Measurements from ENCODE around the gene MYD88.

MYD88 gene

GRCh38 chr3:38108649-38109579 lies 29.5 kb upstream of the MYD88 start:
- no peak for DNase-seq (ENCODE audit: extremely low read depth, low read depth)
- TF ChIP-seq, protein P1, sequence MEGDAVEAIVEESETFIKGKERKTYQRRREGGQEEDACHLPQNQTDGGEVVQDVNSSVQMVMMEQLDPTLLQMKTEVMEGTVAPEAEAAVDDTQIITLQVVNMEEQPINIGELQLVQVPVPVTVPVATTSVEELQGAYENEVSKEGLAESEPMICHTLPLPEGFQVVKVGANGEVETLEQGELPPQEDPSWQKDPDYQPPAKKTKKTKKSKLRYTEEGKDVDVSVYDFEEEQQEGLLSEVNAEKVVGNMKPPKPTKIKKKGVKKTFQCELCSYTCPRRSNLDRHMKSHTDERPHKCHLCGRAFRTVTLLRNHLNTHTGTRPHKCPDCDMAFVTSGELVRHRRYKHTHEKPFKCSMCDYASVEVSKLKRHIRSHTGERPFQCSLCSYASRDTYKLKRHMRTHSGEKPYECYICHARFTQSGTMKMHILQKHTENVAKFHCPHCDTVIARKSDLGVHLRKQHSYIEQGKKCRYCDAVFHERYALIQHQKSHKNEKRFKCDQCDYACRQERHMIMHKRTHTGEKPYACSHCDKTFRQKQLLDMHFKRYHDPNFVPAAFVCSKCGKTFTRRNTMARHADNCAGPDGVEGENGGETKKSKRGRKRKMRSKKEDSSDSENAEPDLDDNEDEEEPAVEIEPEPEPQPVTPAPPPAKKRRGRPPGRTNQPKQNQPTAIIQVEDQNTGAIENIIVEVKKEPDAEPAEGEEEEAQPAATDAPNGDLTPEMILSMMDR (IDR thresholded peaks at IDR 0.05; ENCODE audit: low read depth, low read length) = no peak

DNA sequence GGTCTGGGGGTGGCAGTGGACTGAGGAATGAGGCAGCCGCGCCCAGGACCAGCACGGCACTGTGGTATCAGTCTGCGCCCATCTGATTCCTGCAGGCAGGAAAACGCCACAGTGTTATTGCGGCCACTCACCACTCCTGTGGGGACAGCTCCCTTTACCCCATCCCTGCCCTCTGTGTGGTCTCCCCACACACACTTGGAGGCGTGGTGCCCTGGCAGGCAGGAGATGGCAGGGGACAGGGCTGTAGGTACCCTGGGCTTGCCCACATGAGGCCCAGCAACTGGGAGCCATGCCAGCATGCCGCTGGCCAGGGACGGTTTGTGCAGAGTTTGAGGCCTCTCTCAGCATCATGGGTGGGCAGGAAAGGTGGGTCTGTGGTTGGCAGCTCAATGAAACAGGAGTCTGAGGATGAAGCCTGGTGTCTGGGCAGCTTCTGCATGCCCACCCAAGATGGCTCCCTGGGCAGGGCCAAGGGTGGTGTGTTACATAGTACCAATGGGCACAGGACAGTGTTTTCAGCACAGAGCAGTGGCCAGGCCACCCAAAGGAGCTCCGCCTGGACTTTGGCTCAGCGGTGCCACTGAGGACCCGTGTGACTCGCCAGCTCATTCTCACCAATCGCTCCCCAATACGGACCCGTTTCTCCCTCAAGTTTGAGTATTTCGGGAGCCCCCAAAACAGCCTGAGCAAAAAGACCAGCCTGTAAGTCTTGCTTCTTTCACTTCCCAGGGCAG lies 28.7 kb upstream of the MYD88 start:
- TF ChIP-seq, protein P1 (IDR thresholded peaks at IDR 0.05; ENCODE audit: low read depth, low read length) = no peak
- no peak for DNase-seq (ENCODE audit: extremely low read depth, low read depth)

DNA sequence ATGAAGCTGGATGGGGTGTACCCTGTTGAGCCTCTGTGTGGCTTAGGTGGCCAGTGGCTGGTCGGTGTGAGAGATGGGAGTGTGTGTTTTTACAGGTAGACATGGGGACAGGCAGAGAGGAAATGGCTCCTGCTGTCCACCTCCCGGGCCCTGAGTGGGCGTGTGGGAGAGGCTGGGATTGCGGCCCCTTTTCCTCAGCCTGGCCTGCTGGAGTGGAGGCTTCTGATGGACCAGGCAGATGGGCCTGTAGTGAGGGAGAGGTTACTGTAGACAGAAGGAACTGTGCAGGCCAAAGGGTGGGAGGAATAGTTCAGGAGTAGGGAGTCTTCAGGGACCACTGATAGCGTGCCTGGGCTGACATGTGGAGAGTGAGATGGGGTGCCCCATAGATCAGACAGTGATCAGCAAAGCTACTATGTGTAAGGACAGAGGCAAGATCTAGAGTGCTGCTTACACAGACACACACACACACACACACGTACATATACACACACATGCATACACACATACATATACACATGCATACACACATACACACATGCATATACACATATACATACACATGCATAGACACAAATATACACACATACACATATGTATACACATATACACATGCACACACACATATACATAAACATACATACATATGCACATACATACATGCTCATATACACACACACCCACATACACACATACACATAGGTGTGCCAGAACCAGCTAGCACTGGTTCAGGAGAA lies 28.0 kb upstream of the MYD88 start:
- TF ChIP-seq, protein P1 (IDR thresholded peaks at IDR 0.05; ENCODE audit: low read depth, low read length) = no peak
- no peak for DNase-seq (ENCODE audit: extremely low read depth, low read depth)

- TF ChIP-seq, protein P1 (IDR thresholded peaks at IDR 0.05; ENCODE audit: low read depth, low read length) = no peak
- no peak for DNase-seq (ENCODE audit: extremely low read depth, low read depth)
These were observed 27.3 kb upstream of the MYD88 start for GRCh38 chr3:38111201-38111600.

DNA sequence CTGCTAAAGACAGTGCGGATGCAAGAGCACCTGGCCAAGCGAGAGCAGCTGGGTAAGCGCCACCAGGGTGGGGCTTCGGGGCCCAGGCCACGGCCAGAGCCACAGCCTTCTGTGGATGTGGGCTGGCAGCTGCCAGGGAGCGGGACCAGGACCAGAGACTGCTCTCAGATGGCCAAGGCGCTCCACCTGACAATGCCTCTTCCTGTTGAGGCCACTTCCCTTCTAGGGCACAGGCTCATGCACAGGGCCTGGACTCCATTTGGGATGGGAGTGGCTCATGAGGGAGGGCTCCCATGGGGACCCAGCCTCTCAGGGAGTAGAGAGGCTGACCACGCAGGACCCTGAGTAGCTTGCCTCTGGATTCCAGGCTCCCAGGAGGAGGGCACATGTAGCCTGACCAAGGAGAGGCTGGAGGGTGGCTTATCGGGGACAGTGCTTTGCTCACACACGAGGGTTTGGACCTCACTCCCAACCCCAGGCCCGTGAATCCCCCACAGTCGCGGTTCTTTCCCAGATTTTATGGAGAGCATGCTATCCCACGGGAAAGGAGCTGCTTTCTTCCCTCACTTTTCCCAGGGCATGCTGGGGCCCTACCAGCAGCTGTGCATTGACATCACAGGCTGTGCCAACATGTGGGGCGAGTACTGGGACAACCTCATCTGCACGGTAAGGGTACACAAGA lies 26.6 kb upstream of the MYD88 start:
- TF ChIP-seq, protein P1 (IDR thresholded peaks at IDR 0.05; ENCODE audit: low read depth, low read length) = no peak
- no peak for DNase-seq (ENCODE audit: extremely low read depth, low read depth)

DNA sequence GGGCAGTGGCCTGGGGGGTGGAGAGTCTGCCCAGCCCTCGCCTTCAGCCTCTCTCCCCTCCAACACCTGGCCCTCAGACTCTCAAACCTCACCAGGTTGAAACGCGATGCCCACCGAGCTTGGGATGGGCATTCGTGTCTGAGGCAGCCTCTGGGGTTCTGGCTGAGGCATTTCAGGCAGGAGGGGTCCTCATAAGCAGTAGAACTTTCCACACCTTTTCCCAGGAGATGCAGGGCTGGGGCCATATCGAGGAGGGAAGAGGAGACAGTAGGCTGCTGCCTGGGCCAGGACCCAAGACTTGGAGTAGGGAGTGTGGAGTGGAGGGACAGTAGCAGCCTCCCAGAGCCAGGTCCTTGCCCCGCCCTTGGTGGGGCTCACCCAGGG lies 26.1 kb upstream of the MYD88 start:
- TF ChIP-seq, protein P1 (IDR thresholded peaks at IDR 0.05; ENCODE audit: low read depth, low read length) = no peak
- DNase-seq (ENCODE audit: extremely low read depth, low read depth) = no peak
